Activated CD8-positive, alpha-beta T cell treated with anti-CD3 and anti-CD28 coated beads for 36 hours (primary cell): ENCODE measurements around the gene CTNNA2. TPM values are rescaled to one million over a fixed set of nuclear protein-coding genes. Genes with fewer than 3 reads are reported as not detected.

Source experiments
- ATAC-seq: fragments of 200-7000 bp; cut with Tn5 transposase; one replicate; pipeline ENCODE4 v1.10.0; 2021; ENCODE audit warnings: mild to moderate bottlenecking, moderate library complexity
- CTCF ChIA-PET: fragments of 350-600 bp; sonication (Branson Sonifier 250); formaldehyde crosslinking; loops from one replicate; lab custom pipeline; 2021; ENCODE audit warnings: antibody characterized with exemption; lab: Charles Lee
- POLR2A ChIA-PET: fragments of 350-600 bp; sonication (Branson Sonifier 250); formaldehyde crosslinking; loops from one replicate; lab custom pipeline; 2021; ENCODE audit warnings: antibody characterized with exemption; lab: Charles Lee
- DNase-seq: peaks from one replicate; pipeline ENCODE4 v3.0.0-alpha.2; 2020
- H3K27ac Mint-ChIP-seq: one replicate; pipeline ENCODE4 v1.8.0; 2021; ENCODE audit warnings: mild to moderate bottlenecking, mixed read lengths
- H3K27me3 Mint-ChIP-seq: one replicate; pipeline ENCODE4 v1.8.0; 2021; ENCODE audit warnings: mixed read lengths
- H3K36me3 Mint-ChIP-seq: one replicate; pipeline ENCODE4 v1.8.0; 2021; ENCODE audit warnings: low read depth, mixed read lengths
- H3K4me1 Mint-ChIP-seq: one replicate; pipeline ENCODE4 v1.8.0; 2021; ENCODE audit warnings: low read depth, mixed read lengths
- H3K4me3 Mint-ChIP-seq: one replicate; pipeline ENCODE4 v1.8.0; 2021; ENCODE audit warnings: mild to moderate bottlenecking, moderate library complexity, mixed read lengths
- H3K9me3 Mint-ChIP-seq: one replicate; pipeline ENCODE4 v1.8.0; 2021; ENCODE audit warnings: mixed read lengths
- CTCF ChIP-seq: fragments of 200-600 bp; IDR thresholded peaks from one replicate; pipeline ENCODE4 v1.8.0; 2022; ENCODE audit warnings: antibody characterized with exemption, mild to moderate bottlenecking
- intact Hi-C: fragments of 100-400 bp; cut with micrococcal nuclease; formaldehyde crosslinking; loops from one replicate; pipeline ENCODE4 v1.10.0; 2022
- total RNA-seq, 2 experiments: library from RNA; stranded (reverse); gene quantifications; one replicate each; pipeline ENCODE4 v1.2.3, GENCODE V29; 2021

The CTNNA2 gene
- total RNA-seq, 2 experiments from 2014 or later: not detected

GRCh38 chr2:80365762-80366161 is 852.9 kb downstream of the CTNNA2 start:
- no peak overlapping the region for H3K27ac Mint-ChIP-seq
- H3K4me3 Mint-ChIP-seq: no peak overlapping the region
- ChIA-PET CTCF (no interaction called here), POLR2A (no interaction called here)
- H3K36me3 Mint-ChIP-seq: no peaks in the 10 kb centered on the region
- no peak for TF ChIP-seq CTCF
- intact Hi-C loops: no loop called here
- H3K27me3 Mint-ChIP-seq: no peaks in the 10 kb centered on the region
- H3K4me1 Mint-ChIP-seq: no peaks in the 10 kb centered on the region
- ATAC-seq (no peak), DNase-seq (no peak)
- H3K9me3 Mint-ChIP-seq: no peaks in the 10 kb centered on the region

GRCh38 chr2:80370375-80371009 is 857.6 kb downstream of the CTNNA2 start:
- no peak for DNase-seq
- intact Hi-C loops: no loop called here
- POLR2A ChIA-PET: no interaction called here
- no peak overlapping the region for H3K27ac Mint-ChIP-seq
- ATAC-seq: no peak
- no peaks in the 10 kb centered on the region for H3K36me3 Mint-ChIP-seq
- CTCF ChIA-PET: no interaction called here
- H3K27me3 Mint-ChIP-seq: no peaks in the 10 kb centered on the region
- no peak for TF ChIP-seq CTCF
- H3K4me1 Mint-ChIP-seq: no peaks in the 10 kb centered on the region
- no peaks in the 10 kb centered on the region for H3K9me3 Mint-ChIP-seq
- H3K4me3 Mint-ChIP-seq: no peak overlapping the region

GRCh38 chr2:80374105-80374504 is 861.3 kb downstream of the CTNNA2 start:
- DNase-seq: no peak
- no peak for TF ChIP-seq CTCF
- Mint-ChIP-seq H3K27ac (no peak overlapping the region), H3K27me3 (no peaks in the 10 kb centered on the region), H3K4me3 (no peak overlapping the region), H3K4me1 (no peaks in the 10 kb centered on the region), H3K9me3 (peaks cover 2% of the 10 kb centered on the region), H3K36me3 (no peaks in the 10 kb centered on the region)
- intact Hi-C loops: no loop called here
- POLR2A ChIA-PET: no interaction called here
- CTCF ChIA-PET: interaction anchor here (0.5 kb wide), 1 partner anchor 117 kb away, joined by 3 read pairs; no protein-coding TSS in a partner anchor
- no peak for ATAC-seq

GRCh38 chr2:80377071-80377470 is 864.2 kb downstream of the CTNNA2 start:
- Mint-ChIP-seq H3K9me3 (peaks cover 2% of the 10 kb centered on the region), H3K4me3 (no peak overlapping the region), H3K27ac (no peak overlapping the region), H3K4me1 (no peaks in the 10 kb centered on the region), H3K36me3 (no peaks in the 10 kb centered on the region), H3K27me3 (no peaks in the 10 kb centered on the region)
- intact Hi-C loops: no loop called here
- ChIA-PET POLR2A (no interaction called here), CTCF (no interaction called here)
- ATAC-seq (no peak), DNase-seq (no peak)
- TF ChIP-seq CTCF: no peak

- no peak for TF ChIP-seq CTCF
- Mint-ChIP-seq H3K27ac (no peak overlapping the region), H3K4me3 (no peak overlapping the region), H3K27me3 (no peaks in the 10 kb centered on the region), H3K4me1 (no peaks in the 10 kb centered on the region), H3K9me3 (peaks cover 4% of the 10 kb centered on the region), H3K36me3 (no peaks in the 10 kb centered on the region)
- POLR2A ChIA-PET: no interaction called here
- intact Hi-C loops: no loop called here
- DNase-seq (no peak), ATAC-seq (no peak)
- CTCF ChIA-PET: no interaction called here
These were observed 867.9 kb downstream of the CTNNA2 start for GRCh38 chr2:80380736-80381135.
